Measurements from ENCODE around the gene LDLRAD2.

GRCh38 chr1:21864730-21865129 lies 52.7 kb downstream of the LDLRAD2 start:
- TF ChIP-seq, protein P1, sequence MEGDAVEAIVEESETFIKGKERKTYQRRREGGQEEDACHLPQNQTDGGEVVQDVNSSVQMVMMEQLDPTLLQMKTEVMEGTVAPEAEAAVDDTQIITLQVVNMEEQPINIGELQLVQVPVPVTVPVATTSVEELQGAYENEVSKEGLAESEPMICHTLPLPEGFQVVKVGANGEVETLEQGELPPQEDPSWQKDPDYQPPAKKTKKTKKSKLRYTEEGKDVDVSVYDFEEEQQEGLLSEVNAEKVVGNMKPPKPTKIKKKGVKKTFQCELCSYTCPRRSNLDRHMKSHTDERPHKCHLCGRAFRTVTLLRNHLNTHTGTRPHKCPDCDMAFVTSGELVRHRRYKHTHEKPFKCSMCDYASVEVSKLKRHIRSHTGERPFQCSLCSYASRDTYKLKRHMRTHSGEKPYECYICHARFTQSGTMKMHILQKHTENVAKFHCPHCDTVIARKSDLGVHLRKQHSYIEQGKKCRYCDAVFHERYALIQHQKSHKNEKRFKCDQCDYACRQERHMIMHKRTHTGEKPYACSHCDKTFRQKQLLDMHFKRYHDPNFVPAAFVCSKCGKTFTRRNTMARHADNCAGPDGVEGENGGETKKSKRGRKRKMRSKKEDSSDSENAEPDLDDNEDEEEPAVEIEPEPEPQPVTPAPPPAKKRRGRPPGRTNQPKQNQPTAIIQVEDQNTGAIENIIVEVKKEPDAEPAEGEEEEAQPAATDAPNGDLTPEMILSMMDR (IDR thresholded peaks at IDR 0.05), result no peak
- no peak for TF ChIP-seq POLR2A (IDR thresholded peaks at IDR 0.05)
